GM19099 (cell line): Measurements from ENCODE around the gene PLA1A.
A peak's percentile ranks its signal among the peaks of the same experiment; 100 is the strongest.

Experiments
- POLR2A ChIP-seq: IDR thresholded peaks from 3 replicates; pipeline ENCODE4 v1.6.1; 2011; ENCODE audit warnings: low read depth; ENCODE audit not compliant: insufficient read length; ENCODE audit errors: extremely low read depth

PLA1A gene

GRCh38 chr3:119658994-119659393 lies 61.3 kb downstream of the PLA1A start:
- no peak for TF ChIP-seq POLR2A

GRCh38 chr3:119659606-119660291 lies 62.1 kb downstream of the PLA1A start:
- TF ChIP-seq POLR2A, result no peak

DNA sequence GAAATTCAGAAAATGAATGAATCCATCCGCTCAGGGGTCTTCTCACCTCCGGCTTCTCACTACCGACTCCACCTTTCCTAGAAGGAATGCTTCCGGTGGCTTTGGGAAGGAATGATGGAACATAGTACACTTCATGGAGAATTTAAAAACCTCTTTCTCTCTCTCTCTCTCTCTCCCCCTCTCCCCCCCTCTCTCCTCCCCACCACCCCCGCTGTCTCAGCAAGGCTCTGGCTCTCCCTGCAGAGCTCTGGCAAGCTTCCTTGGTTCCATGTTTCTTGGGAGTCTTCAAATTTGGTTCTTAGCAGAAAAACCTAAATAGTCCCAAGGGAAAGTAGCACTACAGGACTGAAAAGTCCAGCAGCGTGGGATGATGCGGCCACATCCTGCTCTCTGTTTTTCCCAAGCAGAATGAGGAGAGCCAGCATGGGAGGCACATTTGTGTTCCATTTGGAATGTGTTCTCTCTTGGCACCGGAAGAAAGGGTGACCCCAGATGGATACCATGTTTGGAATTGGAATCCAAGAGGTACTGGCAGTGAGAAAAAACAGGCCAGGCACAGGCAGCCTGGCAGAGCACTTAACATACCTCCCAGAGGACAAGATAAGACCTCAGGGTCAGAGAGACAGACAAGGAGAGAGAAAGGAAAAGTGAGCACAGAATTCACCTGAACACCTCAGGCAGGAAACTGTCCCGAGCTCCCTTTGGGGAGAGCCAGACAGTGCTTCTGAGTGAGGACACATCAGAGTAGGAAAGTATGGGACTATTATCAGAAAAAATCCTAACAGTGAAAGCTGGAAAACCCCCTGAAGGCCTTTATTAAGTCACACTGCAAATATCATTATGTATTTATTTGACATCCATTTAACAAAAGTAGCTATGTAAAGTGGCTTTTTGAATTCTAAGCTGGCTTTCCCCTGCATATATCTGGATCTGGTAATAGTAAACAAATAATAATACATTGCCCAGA lies 63.1 kb downstream of the PLA1A start, which contains the start of gene POPDC2:
Gene POPDC2, minus strand, starts transcription at position 116 of the 967 bp plus-strand sequence. CDS start 166 bp downstream, outside the sequence.
- no peak for TF ChIP-seq POLR2A

- TF ChIP-seq POLR2A, result no peak
These were observed 65.1 kb downstream of the PLA1A start for GRCh38 chr3:119662604-119663373.

DNA sequence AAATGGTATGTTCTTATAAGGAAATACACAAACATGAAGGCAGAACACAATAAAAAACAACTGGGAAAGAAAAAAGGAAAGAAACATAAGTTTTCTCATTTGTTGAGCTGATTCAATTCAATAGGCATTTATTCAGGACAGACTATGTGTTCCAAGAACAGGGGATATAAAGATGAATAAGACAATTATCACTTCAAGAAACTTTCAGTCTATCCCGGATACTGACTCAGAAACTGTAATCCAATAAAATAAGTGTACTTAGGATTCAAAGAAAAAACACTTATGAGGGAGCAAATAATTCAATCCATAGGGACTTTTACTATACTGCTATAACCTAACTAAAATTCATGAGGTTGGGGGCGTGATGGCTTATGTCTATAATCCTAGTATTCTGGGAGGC lies 66.2 kb downstream of the PLA1A start:
- no peak for TF ChIP-seq POLR2A

DNA sequence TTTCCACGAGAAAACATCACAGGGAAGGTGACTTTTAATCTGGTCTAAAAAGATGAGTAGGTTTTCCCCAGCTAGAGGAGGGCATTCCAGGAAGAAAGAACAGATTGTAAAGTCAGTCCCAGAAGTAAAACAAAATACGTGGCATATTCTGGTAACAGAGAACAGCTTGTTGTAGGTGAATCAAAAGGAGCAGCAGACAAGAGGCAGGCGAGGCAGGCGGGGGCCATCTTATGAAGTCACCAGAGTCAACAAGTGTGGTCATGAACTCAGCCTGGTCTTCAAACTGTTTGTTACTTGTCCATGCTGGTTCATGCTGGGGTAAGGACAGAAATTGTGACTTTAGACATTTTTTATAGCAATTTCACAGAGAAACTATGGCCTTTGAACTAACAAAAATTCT lies 66.7 kb downstream of the PLA1A start:
- TF ChIP-seq POLR2A, result no peak

GRCh38 chr3:119664850-119665379 lies 67.2 kb downstream of the PLA1A start:
- no peak for TF ChIP-seq POLR2A

DNA sequence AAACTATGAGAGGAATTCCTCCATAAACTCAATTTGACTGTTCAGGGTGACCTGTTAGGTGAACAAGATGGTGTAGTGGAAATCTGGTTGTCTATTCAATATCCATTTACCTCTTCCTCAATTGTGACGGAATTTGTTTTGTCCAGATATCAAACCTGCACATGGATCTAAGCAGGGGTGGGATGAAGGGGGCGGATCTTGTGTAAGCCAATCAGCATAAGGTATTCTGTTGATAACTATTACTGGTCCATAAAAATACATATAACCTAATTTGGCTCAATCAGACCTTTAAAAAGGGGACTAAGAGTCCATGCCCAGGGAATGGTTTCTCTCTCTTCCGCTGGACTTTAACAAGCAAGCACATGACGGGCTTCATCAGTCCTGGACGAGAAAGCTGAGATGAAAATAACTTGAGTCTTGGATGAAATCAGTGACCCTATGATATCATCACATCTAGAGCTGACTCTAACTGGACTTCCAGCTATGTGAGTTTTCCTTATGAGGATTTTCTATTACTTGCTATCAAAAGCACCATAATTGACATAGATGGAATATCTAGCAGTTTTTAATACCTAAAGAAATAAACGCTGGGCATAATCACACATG lies 68.4 kb downstream of the PLA1A start:
- TF ChIP-seq POLR2A, result peak; percentile 7

DNA sequence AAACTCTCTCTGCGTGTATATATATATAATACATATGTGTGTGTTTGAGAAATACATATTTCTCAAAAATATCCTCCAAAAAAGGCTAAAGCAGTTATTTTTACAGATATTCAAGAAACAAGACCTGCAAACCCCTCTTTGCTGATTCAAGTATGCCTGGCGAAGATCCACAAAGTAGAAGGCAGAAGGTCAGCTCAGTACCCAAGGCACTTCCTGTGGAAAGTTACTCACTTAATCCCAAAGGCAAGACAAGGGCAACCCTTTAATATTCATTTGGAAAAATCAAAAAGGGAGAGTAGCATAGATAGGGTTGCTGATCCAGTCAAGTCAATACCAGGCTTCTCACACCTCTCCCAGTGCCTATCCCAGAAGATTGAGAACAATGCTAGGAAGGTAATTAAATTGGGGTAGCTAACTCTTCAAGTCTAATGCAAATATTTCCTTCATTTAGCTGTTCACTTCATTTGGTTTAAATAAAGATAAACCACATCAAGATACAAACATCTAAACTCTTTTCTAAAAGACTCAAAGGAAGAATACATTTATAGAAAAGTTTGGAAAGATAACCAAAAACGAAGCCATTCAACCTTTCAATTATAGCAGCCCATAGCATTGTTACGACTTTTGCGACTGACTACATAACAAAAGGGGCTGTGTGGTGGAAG lies 72.4 kb downstream of the PLA1A start:
- TF ChIP-seq POLR2A, result no peak

DNA sequence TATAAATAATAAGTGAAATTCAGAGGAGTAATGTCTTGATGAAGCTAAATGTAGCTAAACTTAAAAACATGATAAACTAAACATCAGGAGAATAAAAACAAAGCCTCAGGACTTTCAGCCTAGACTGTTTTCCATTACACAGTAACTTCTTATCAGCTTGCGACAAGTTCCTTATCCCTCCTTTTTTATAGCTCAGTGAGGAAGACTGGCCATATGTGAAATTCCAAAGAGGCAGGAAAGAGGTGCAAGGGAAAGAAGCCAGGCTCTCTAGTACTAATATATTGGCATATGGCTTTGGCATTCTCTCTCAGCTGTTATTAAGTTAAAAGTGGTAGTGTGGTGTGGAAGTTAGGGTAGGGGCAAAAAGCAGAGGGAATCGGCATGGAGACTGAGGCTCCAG lies 75.1 kb downstream of the PLA1A start:
- TF ChIP-seq POLR2A, result no peak

DNA sequence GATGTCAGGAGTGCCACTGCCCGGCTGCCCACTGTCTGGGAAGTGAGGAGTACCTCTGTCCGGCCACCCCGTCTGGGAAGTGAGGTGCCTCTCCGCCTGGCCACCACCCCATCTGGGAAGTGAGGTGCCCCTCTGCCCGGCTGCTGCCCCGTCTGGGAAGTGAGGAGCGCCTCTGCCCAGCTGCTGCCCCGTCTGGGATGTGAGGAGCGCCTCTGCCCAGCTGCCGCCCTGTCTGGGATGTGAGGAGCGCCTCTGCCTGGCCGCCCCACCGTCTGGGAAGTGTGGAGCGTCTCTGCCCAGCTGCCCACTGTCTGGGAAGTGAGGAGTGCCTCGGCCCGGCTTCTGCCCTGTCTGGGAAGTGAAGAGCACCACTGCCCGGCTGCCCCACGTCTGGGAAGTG lies 76.2 kb downstream of the PLA1A start:
- no peak for TF ChIP-seq POLR2A

DNA sequence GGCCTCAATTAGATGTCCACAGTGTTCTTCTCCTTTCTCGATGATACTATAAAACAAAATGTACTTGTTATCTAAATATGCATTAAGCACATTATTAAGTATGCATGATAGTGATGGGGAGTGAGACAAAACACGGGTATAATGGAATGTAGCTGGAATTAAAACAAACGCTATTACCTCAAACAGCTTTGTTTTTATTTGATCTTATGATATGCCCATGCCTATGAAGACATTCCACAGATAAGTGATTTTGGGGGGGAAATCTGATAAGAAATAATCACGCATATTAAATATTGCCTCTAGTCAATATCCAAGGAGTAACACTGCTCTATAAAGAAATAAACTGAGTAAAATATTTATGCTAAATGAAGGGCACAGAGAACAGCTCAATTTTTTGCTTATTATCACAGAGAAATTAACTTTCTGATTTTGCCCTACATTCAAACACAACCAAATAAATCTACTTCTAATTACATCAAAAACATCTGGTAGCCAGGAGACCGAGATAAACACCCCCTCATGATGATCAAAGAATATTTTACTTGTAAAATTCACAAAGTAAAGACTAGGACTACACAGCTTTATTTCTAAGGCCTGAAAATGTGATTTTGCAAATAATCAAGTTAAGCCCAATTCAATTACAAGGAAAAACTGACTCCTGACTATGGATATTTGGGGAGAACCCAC lies 77.6 kb downstream of the PLA1A start:
- TF ChIP-seq POLR2A, result no peak

DNA sequence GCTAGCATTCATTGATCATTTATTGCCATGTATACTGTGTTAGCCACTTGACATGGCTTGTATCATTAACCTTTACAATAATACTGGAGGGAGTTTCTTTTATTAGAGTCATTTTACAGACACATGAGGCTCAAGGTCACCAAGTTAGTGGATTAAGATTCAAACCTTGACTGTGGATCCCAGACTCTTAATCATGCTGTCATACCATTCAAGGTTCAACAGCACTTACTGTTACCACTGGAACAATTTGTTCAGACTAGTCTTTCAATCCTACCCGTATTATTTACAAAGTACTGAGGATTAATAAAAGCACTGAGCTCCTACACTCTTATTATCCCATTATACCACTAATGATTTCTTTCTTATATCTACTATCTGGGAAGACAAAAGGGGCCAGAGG lies 78.3 kb downstream of the PLA1A start:
- peak; percentile 32 for TF ChIP-seq POLR2A
